Smooth muscle cell (in vitro differentiated cells): ENCODE results near the gene CELF1. TPM values are rescaled to one million over a fixed set of nuclear protein-coding genes. Genes with fewer than 3 reads are reported as not detected.

Experiments
- DNase-seq: peaks from one replicate; lab custom pipeline; 2025; ENCODE audit not compliant: unreplicated experiment; lab: John Stamatoyannopoulos, UW
- H2AFZ ChIP-seq: fragments of 200-600 bp; sonication (generic); 2 replicates; pipeline ENCODE4 v1.6.0; 2016; ENCODE audit warnings: antibody characterized with exemption, low read depth, mild to moderate bottlenecking
- H3F3A ChIP-seq: fragments of 200-600 bp; sonication (generic); 2 replicates; pipeline ENCODE4 v1.6.0; 2017; ENCODE audit warnings: antibody characterized with exemption, low read depth
- H3K27ac ChIP-seq: fragments of 200-600 bp; sonication (generic); 2 replicates; pipeline ENCODE4 v1.5.1; 2016; ENCODE audit warnings: low read depth, mild to moderate bottlenecking
- H3K27me3 ChIP-seq: fragments of 200-600 bp; sonication (generic); 2 replicates; pipeline ENCODE4 v1.6.1; 2016; ENCODE audit warnings: low read depth, mild to moderate bottlenecking
- H3K36me3 ChIP-seq: fragments of 200-600 bp; sonication (generic); 2 replicates; pipeline ENCODE4 v1.5.1; 2016; ENCODE audit warnings: low read depth
- H3K4me1 ChIP-seq: fragments of 200-600 bp; sonication (generic); 2 replicates; pipeline ENCODE4 v1.5.1; 2016; ENCODE audit warnings: low read depth
- H3K4me2 ChIP-seq: fragments of 200-600 bp; sonication (generic); 2 replicates; pipeline ENCODE4 v1.6.0; 2016; ENCODE audit warnings: mild to moderate bottlenecking
- H3K4me3 ChIP-seq: fragments of 200-600 bp; sonication (generic); 2 replicates; pipeline ENCODE4 v1.5.1; 2016; ENCODE audit warnings: mild to moderate bottlenecking
- H3K79me2 ChIP-seq: fragments of 200-600 bp; sonication (generic); 2 replicates; pipeline ENCODE4 v1.6.0; 2016; ENCODE audit warnings: low read depth, mild to moderate bottlenecking
- H3K9ac ChIP-seq: fragments of 200-600 bp; sonication (generic); 2 replicates; pipeline ENCODE4 v1.6.0; 2016; ENCODE audit warnings: low read depth
- H3K9me3 ChIP-seq: fragments of 200-600 bp; sonication (generic); replicated peaks from 2 replicates; pipeline ENCODE4 v1.5.1; 2016; ENCODE audit warnings: low read depth
- H4K20me1 ChIP-seq: fragments of 200-600 bp; sonication (generic); 2 replicates; pipeline ENCODE4 v1.6.0; 2016; ENCODE audit warnings: low read depth
- WGBS: methylation state at CpG from one replicate; pipeline ENCODE4 v1.1.7; 2016; ENCODE audit warnings: low lambda C conversion rate; 5-methylcytosine and 5-hydroxymethylcytosine counted together
- polyA plus RNA-seq: library from polyadenylated mRNA; unstranded; fragments of >200 nt; fragmentation: Nextera tagmentation; extraction: Ambion mirVana; gene quantifications from 2 replicates; pipeline ENCODE4 v1.2.1, GENCODE V29; 2016
- total RNA-seq: library from RNA; depleted of rRNA; stranded (reverse); fragments of >200 nt; gene quantifications from 2 replicates; pipeline ENCODE4 v1.2.3, GENCODE V29; 2014
- TF ChIP-seq, protein P1 (sequence below): fragments of 200-600 bp; sonication (generic); IDR thresholded peaks from 2 replicates; pipeline ENCODE4 v1.5.1; 2017; ENCODE audit warnings: borderline replicate concordance, mild to moderate bottlenecking, antibody characterized with exemption; ENCODE audit not compliant: insufficient read depth, poor library complexity, severe bottlenecking

CELF1 gene
- total and polyA plus RNA-seq, 2 experiments from 2014 or later: 42.5 to 64.8 TPM

DNA sequence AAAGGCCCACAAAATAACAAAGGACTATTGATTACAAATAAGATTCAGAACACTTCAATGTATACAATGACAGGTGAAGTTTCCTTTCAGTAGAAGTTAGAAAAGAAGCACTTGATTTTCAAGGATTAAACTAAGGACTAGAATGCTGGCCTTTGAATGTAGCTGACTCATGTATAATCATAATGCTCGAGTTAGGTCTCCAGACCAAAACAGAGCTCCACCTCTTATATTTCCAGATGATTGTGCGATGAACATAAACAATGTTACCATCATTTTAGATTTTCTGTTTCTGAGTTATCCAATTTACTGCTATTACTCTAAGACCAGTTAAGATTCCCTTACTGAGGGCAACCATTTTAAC, 63.6 kb downstream of the CELF1 start:
- H3K4me1 ChIP-seq: no peaks in the 10 kb centered on the region
- peaks cover 73% of the 10 kb centered on the region for H4K20me1 ChIP-seq
- H3K27ac ChIP-seq: no peak overlapping the region
- peaks cover 2% of the 10 kb centered on the region for H3F3A ChIP-seq
- H3K36me3 ChIP-seq: peaks cover 22% of the 10 kb centered on the region
- H3K79me2 ChIP-seq: peaks cover 68% of the 10 kb centered on the region
- no peak overlapping the region for H3K4me2 ChIP-seq
- H3K9ac ChIP-seq: no peak overlapping the region
- no peak overlapping the region for H2AFZ ChIP-seq
- WGBS: 74% methylated on average over 2 of the region's 2 CpGs
- no peaks in the 10 kb centered on the region for H3K9me3 ChIP-seq
- no peak for DNase-seq
- H3K4me3 ChIP-seq: no peak overlapping the region
- H3K27me3 ChIP-seq: no peaks in the 10 kb centered on the region
- TF ChIP-seq, protein P1, sequence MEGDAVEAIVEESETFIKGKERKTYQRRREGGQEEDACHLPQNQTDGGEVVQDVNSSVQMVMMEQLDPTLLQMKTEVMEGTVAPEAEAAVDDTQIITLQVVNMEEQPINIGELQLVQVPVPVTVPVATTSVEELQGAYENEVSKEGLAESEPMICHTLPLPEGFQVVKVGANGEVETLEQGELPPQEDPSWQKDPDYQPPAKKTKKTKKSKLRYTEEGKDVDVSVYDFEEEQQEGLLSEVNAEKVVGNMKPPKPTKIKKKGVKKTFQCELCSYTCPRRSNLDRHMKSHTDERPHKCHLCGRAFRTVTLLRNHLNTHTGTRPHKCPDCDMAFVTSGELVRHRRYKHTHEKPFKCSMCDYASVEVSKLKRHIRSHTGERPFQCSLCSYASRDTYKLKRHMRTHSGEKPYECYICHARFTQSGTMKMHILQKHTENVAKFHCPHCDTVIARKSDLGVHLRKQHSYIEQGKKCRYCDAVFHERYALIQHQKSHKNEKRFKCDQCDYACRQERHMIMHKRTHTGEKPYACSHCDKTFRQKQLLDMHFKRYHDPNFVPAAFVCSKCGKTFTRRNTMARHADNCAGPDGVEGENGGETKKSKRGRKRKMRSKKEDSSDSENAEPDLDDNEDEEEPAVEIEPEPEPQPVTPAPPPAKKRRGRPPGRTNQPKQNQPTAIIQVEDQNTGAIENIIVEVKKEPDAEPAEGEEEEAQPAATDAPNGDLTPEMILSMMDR: no peak

DNA sequence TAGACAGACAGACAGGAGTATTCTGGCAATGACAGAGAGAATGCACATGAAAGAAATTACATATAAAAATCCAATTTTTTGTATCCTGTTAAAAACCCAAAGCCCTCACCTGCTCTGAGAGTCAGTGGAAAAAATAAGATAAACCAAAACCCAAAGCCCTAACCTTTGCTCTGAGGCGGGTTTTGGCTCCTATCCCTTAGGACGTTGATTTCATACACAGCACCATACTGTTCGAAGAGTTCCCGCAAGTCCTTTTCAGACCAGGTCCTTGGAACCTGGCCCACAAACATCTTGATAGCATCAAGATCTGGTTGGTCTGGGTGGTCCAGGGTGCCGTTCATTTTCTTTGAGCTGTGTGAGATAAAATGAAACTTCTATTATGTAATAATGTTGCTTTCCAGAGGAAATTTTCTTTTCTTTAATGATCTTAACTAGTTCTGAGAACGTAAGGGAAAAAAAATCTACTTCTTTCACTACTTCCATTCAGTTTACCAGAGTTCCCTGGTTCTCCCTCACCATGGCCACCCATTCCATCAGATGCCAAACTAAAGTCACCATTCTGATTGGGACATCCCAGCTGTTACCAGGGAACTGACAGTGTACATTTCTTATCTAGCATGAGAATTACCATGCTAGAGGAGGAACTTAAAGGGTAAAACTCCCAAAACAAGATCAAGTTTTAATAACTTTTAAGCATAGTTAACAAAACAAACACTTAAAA, 64.1 kb downstream of the CELF1 start:
- no peaks in the 10 kb centered on the region for H3K27me3 ChIP-seq
- no peaks in the 10 kb centered on the region for H3K9me3 ChIP-seq
- peaks cover 63% of the 10 kb centered on the region for H3K79me2 ChIP-seq
- 96% methylated on average over 6 of the region's 6 CpGs for WGBS
- H3K4me2 ChIP-seq: no peak overlapping the region
- no peak overlapping the region for H3K4me3 ChIP-seq
- no peak for DNase-seq
- H2AFZ ChIP-seq: no peak overlapping the region
- peak overlapping the region; percentile 15 for H3K27ac ChIP-seq
- TF ChIP-seq, protein P1: no peak
- no peak overlapping the region for H3K9ac ChIP-seq
- no peaks in the 10 kb centered on the region for H3K4me1 ChIP-seq
- H3K36me3 ChIP-seq: peaks cover 26% of the 10 kb centered on the region
- peaks cover 4% of the 10 kb centered on the region for H3F3A ChIP-seq
- peaks cover 67% of the 10 kb centered on the region for H4K20me1 ChIP-seq

DNA sequence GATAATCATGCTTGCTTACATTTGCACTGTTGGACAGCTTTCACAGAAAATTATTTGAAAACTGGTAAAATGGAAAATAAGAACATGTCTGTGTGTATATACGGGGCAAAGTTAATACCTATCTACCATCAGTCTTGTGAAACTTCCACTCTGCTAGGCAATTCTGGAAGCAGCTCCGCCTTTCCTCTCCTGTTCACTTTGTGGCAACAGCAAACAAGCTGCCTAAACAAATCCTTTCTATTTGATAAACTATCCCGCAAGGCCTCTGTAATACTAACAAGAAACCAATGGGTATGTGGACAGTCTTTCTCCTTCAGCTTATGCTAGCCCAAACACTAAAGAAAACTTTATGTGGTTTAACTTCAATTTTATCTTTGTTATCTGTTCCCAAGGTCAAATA, 64.8 kb downstream of the CELF1 start:
- Histone ChIP-seq H3K27me3 (no peaks in the 10 kb centered on the region), H3K4me1 (no peaks in the 10 kb centered on the region), H3K36me3 (peaks cover 33% of the 10 kb centered on the region), H3K9ac (no peak overlapping the region), H3K9me3 (no peaks in the 10 kb centered on the region), H3K4me2 (no peak overlapping the region), H2AFZ (no peak overlapping the region), H3K4me3 (no peak overlapping the region), H3K27ac (peak overlapping the region; percentile 15), H3K79me2 (peaks cover 57% of the 10 kb centered on the region), H3F3A (peaks cover 4% of the 10 kb centered on the region), H4K20me1 (peaks cover 62% of the 10 kb centered on the region)
- TF ChIP-seq, protein P1: no peak
- no peak for DNase-seq
- 73% methylated on average over 3 of the region's 3 CpGs for WGBS

DNA sequence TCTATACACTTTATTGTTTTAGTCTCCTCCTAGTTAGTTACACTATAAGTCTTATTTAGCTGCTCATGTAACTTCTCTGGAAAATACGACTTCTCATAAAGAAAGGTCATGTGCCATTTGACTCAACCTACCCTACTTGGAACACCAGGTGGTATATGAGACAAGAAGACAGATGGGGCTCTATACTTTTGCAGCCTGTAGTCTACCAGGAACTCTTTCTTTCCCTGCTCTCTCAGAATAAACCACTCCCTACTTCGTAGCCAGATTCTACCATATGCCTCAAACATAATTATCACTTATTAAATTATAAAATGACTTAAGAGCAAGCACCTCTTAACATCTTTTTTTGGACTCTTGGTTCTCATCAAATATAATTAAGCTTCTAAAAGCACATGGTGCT, 65.5 kb downstream of the CELF1 start:
- H3K9ac ChIP-seq: no peak overlapping the region
- 92% methylated on average over 2 of the region's 2 CpGs for WGBS
- peaks cover 53% of the 10 kb centered on the region for H3K79me2 ChIP-seq
- no peaks in the 10 kb centered on the region for H3K4me1 ChIP-seq
- peaks cover 4% of the 10 kb centered on the region for H3F3A ChIP-seq
- no peak overlapping the region for H2AFZ ChIP-seq
- H3K4me3 ChIP-seq: no peak overlapping the region
- H4K20me1 ChIP-seq: peaks cover 55% of the 10 kb centered on the region
- no peaks in the 10 kb centered on the region for H3K27me3 ChIP-seq
- H3K9me3 ChIP-seq: no peaks in the 10 kb centered on the region
- DNase-seq: no peak
- H3K4me2 ChIP-seq: no peak overlapping the region
- H3K27ac ChIP-seq: peak overlapping the region; percentile 15
- TF ChIP-seq, protein P1: no peak
- H3K36me3 ChIP-seq: peaks cover 38% of the 10 kb centered on the region
